Mesendoderm (in vitro differentiated cells): Measurements from ENCODE around the gene PIP5K1B.
A peak's percentile ranks its signal among the peaks of the same experiment; 100 is the strongest.

Experiments
- DNase-seq: peaks from one replicate; pipeline ENCODE4 v3.0.0; 2013
- H2AK5ac ChIP-seq: 2 replicates; pipeline ENCODE4 v1.6.1; 2013; ENCODE audit warnings: low read length, inconsistent platforms
- H2BK120ac ChIP-seq: 2 replicates; pipeline ENCODE4 v1.6.1; 2013; ENCODE audit warnings: low read depth, mild to moderate bottlenecking, low read length, moderate library complexity, mixed read lengths
- H2BK15ac ChIP-seq: replicated peaks from 2 replicates; pipeline ENCODE4 v1.6.1; 2013; ENCODE audit warnings: low read depth, mild to moderate bottlenecking, moderate library complexity
- H2BK5ac ChIP-seq: 2 replicates; pipeline ENCODE4 v1.6.1; 2013; ENCODE audit warnings: low read length, inconsistent platforms
- H3K18ac ChIP-seq: 2 replicates; pipeline ENCODE4 v1.6.1; 2013; ENCODE audit warnings: mild to moderate bottlenecking, low read length, mixed read lengths
- H3K23ac ChIP-seq: one replicate; pipeline ENCODE4 v1.6.1; 2013; ENCODE audit warnings: low read length
- H3K27ac ChIP-seq: 2 replicates; pipeline ENCODE4 v1.5.1; 2013; ENCODE audit warnings: low read depth, mild to moderate bottlenecking, inconsistent platforms, low read length, moderate library complexity
- H3K27me3 ChIP-seq: 2 replicates; pipeline ENCODE4 v1.6.1; 2013; ENCODE audit warnings: low read length, control low read depth, mild to moderate bottlenecking, inconsistent platforms; ENCODE audit not compliant: insufficient read depth, poor library complexity
- H3K36me3 ChIP-seq: 2 replicates; pipeline ENCODE4 v1.6.1; 2013; ENCODE audit warnings: low read length, inconsistent platforms; ENCODE audit not compliant: control insufficient read depth, insufficient read depth
- H3K4ac ChIP-seq: one replicate; pipeline ENCODE4 v1.6.1; 2013; ENCODE audit warnings: low read depth, mild to moderate bottlenecking, low read length, moderate library complexity
- H3K4me1 ChIP-seq: 2 replicates; pipeline ENCODE4 v1.6.1; 2013; ENCODE audit warnings: low read depth, low read length, inconsistent platforms; ENCODE audit not compliant: control insufficient read depth
- H3K4me2 ChIP-seq: 2 replicates; pipeline ENCODE4 v1.6.1; 2013; ENCODE audit warnings: low read length
- H3K4me3 ChIP-seq: 2 replicates; pipeline ENCODE4 v1.5.1; 2013; ENCODE audit warnings: mild to moderate bottlenecking, low read length
- H3K56ac ChIP-seq: one replicate; pipeline ENCODE4 v1.6.1; 2013; ENCODE audit warnings: low read length
- H3K79me1 ChIP-seq: 2 replicates; pipeline ENCODE4 v1.6.1; 2013; ENCODE audit warnings: low read length, inconsistent platforms
- H3K79me2 ChIP-seq: 2 replicates; pipeline ENCODE4 v1.6.1; 2013; ENCODE audit warnings: mild to moderate bottlenecking, low read length; ENCODE audit not compliant: control insufficient read depth, insufficient read depth
- H3K9ac ChIP-seq: 2 replicates; pipeline ENCODE4 v1.6.1; 2013; ENCODE audit warnings: low read length, inconsistent platforms
- H4K5ac ChIP-seq: one replicate; pipeline ENCODE4 v1.6.1; 2013; ENCODE audit warnings: low read length
- H4K8ac ChIP-seq: one replicate; pipeline ENCODE4 v1.6.1; 2013; ENCODE audit warnings: low read depth, mild to moderate bottlenecking, control low read depth, low read length, moderate library complexity
- WGBS: extraction: QIAGEN DNeasy Blood & Tissue Kit; methylation state at CpG from one replicate; pipeline ENCODE4 v1.1.7; 2013; ENCODE audit warnings: low lambda C conversion rate, missing lambda C conversion rate; ENCODE audit not compliant: insufficient coverage; ENCODE audit errors: extremely low coverage; 5-methylcytosine and 5-hydroxymethylcytosine counted together

The PIP5K1B gene

DNA sequence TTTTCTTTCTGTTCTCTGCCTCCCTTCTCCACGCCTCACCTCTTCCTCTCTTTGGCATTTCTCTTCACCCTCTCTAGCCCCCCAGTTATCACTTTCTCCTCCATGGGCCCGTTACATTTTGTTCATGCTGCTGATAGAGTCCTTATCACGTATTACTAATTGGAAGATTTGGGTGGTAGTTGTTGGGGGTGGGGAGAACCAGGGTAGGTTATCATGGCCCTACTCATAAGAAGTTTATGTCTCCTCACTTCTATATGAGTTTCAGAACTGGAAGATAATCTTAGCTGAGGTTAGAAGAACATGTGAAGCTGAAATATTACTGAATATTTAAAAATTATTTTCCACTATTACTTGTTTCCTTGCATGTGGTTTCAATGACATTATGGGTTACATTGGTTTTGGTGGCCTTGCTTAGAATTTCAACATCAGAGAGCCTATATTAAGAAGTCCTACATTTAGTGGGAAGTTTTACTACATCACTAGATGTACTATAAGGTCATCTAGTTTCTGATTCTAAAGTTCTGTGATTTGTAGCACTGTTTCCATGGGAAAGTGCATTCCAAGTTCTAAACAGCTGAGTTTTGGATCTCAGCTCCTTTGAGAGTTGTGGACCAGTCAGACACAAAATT lies 36.8 kb downstream of the PIP5K1B start:
- H3K36me3 ChIP-seq = no peaks in the 10 kb centered on the region
- H2BK120ac ChIP-seq = no peak overlapping the region
- H3K27me3 ChIP-seq = no peaks in the 10 kb centered on the region
- no CpG with 5 or more reads among the region's 3 CpGs for WGBS
- no peak overlapping the region for H3K9ac ChIP-seq
- H3K56ac ChIP-seq = no peak overlapping the region
- H3K79me1 ChIP-seq = no peaks in the 10 kb centered on the region
- H3K4me1 ChIP-seq = peaks cover 4% of the 10 kb centered on the region
- no peak overlapping the region for H4K8ac ChIP-seq
- H3K4me2 ChIP-seq = no peak overlapping the region
- H4K5ac ChIP-seq = no peak overlapping the region
- no peak overlapping the region for H3K4me3 ChIP-seq
- H2AK5ac ChIP-seq = no peak overlapping the region
- H2BK15ac ChIP-seq = no peak overlapping the region
- no peak overlapping the region for H3K4ac ChIP-seq
- H3K79me2 ChIP-seq = no peaks in the 10 kb centered on the region
- DNase-seq = no peak
- H3K23ac ChIP-seq = no peak overlapping the region
- no peak overlapping the region for H3K27ac ChIP-seq
- H2BK5ac ChIP-seq = no peak overlapping the region
- no peak overlapping the region for H3K18ac ChIP-seq

DNA sequence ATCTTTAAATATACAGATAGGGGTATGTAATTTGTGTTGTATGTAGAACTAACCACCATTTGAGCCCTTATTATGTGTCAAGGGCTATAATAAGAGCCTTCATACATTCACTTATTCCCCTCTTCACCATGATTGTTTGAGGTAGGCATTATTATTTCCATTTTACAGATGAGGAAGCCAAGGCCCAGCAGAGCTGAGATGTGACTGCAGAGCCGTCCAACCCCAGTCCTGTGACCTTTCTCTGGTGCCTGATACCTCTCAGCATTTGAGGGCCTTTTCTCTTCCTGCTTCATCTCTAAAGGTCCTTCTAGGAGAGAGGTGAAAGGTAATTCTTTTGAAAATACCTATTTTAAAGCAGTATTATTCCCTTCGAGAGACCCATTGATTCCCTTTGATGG lies 37.3 kb downstream of the PIP5K1B start:
- Histone ChIP-seq H3K4me3 (no peak overlapping the region), H2AK5ac (no peak overlapping the region), H3K4me2 (no peak overlapping the region), H3K18ac (no peak overlapping the region), H3K56ac (no peak overlapping the region), H2BK5ac (no peak overlapping the region), H3K79me2 (no peaks in the 10 kb centered on the region), H3K27me3 (no peaks in the 10 kb centered on the region), H2BK15ac (no peak overlapping the region), H3K9ac (no peak overlapping the region), H3K36me3 (no peaks in the 10 kb centered on the region), H2BK120ac (no peak overlapping the region), H3K79me1 (no peaks in the 10 kb centered on the region), H3K27ac (no peak overlapping the region), H4K8ac (no peak overlapping the region), H3K4ac (no peak overlapping the region), H3K4me1 (peaks cover 4% of the 10 kb centered on the region), H3K23ac (no peak overlapping the region), H4K5ac (no peak overlapping the region)
- WGBS = no CpG with 5 or more reads among the region's 2 CpGs
- no peak for DNase-seq

DNA sequence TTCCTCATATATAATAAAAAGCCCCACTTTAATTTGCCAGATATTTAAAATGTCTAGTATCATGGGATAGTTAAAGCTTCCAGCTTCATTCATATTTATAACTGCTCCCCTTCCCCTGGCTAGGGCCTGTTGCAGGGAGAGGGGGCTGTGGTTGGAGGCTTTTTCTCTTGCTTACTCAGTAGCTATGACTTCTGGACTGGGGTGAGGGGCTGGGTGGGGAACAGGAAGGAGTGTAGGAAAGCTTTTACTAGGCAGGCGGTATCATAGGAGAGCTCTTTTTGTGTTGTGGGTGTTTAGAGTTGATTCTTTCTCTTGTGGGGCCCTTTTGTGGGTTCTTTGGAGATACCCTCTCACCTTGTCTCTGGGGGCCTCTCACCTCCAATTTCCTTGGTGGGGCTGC lies 39.4 kb downstream of the PIP5K1B start:
- Histone ChIP-seq H3K4ac (no peak overlapping the region), H3K79me1 (no peaks in the 10 kb centered on the region), H3K4me3 (no peak overlapping the region), H3K18ac (no peak overlapping the region), H2BK120ac (no peak overlapping the region), H4K8ac (no peak overlapping the region), H3K56ac (no peak overlapping the region), H3K9ac (no peak overlapping the region), H3K4me1 (peaks cover 4% of the 10 kb centered on the region), H3K36me3 (no peaks in the 10 kb centered on the region), H3K23ac (no peak overlapping the region), H3K27ac (no peak overlapping the region), H2AK5ac (no peak overlapping the region), H3K79me2 (no peaks in the 10 kb centered on the region), H2BK15ac (no peak overlapping the region), H4K5ac (no peak overlapping the region), H2BK5ac (no peak overlapping the region), H3K27me3 (no peaks in the 10 kb centered on the region), H3K4me2 (no peak overlapping the region)
- no CpG with 5 or more reads among the region's 1 CpG for WGBS
- DNase-seq = no peak

DNA sequence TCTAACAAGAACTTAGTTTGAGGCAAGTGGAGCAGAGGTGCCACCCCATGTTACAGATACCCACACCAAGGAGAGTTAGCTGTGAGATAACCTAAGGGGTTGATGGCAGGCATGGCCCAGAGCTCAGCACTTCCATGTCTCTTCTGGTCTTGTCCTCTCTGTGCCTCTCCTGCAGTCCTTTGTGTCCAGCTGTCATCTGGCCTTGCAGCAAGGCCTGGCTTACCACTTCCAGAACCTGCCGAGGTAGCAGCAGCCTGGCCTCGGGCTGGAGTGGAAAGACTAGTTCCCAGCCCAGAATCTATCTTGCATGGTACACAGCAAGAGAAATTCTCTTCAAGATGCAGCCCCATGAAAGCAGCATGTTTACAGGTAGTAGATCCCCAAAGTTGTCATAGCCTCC lies 41.5 kb downstream of the PIP5K1B start:
- Histone ChIP-seq H3K4me3 (no peak overlapping the region), H2BK5ac (no peak overlapping the region), H3K23ac (no peak overlapping the region), H2BK15ac (no peak overlapping the region), H3K18ac (no peak overlapping the region), H3K36me3 (no peaks in the 10 kb centered on the region), H3K56ac (no peak overlapping the region), H3K4me1 (no peaks in the 10 kb centered on the region), H3K4me2 (no peak overlapping the region), H3K79me2 (no peaks in the 10 kb centered on the region), H4K8ac (no peak overlapping the region), H3K79me1 (no peaks in the 10 kb centered on the region), H3K9ac (no peak overlapping the region), H3K4ac (no peak overlapping the region), H2BK120ac (no peak overlapping the region), H4K5ac (no peak overlapping the region), H3K27ac (no peak overlapping the region), H2AK5ac (no peak overlapping the region), H3K27me3 (no peaks in the 10 kb centered on the region)
- WGBS = no CpG with 5 or more reads among the region's 2 CpGs
- DNase-seq = no peak

DNA sequence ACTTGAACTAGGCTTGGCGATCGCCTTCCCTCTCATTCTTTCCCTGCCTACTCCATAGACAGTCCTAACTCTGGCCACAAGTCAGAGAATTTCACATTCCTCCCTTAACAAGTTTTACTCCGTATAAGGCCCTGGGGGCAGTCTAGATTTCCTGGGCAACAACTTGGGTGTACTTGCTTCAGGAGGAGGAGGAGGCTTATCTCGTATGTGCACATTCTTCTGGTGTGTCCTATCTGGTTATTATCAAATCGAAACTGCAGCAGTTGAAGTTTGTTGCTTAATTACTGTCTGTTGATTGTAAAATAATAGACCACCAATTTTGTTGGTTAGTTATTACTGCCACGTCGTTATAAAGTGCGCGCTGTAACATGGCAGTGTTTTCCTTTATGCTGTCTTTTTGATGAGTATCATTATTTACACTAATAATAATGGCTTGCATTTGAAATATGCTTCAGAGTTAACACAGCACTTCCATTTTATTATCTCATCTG lies 42.0 kb downstream of the PIP5K1B start:
- peak; percentile 25 for DNase-seq
- no peak overlapping the region for H3K27ac ChIP-seq

DNA sequence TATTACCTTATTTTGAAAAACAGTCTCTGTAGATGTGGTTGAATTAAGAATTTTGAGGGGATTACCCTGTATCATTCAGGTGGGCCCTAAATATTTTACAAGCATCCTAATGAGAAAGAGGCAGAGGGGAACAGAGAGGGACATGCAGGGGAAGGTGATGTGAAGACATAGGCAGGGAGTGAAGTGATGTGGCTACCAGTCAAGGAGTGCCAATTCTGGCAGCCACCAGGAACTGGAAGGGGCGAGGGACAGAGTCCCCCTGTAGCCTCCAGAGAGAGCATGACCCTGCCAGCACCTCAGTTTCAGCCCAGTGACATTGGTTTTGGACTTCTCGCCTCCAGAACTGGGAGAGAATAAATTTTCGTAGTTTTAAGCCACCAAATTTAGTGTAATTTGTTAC lies 44.1 kb downstream of the PIP5K1B start:
- WGBS = no CpG with 5 or more reads among the region's 3 CpGs
- H3K27ac ChIP-seq = no peak overlapping the region

More for the DNA sequence above, 42.0 kb downstream of the PIP5K1B start:
- no peaks in the 10 kb centered on the region for H3K4me1 ChIP-seq
- H3K9ac ChIP-seq = no peak overlapping the region
- H3K79me2 ChIP-seq = no peaks in the 10 kb centered on the region
- no peak overlapping the region for H3K23ac ChIP-seq
- H2BK5ac ChIP-seq = no peak overlapping the region
- no peak overlapping the region for H2BK15ac ChIP-seq
- no peak overlapping the region for H3K4me2 ChIP-seq
- no peak overlapping the region for H3K4ac ChIP-seq
- H2BK120ac ChIP-seq = no peak overlapping the region
- no peak overlapping the region for H3K4me3 ChIP-seq
- H4K8ac ChIP-seq = no peak overlapping the region
- H4K5ac ChIP-seq = no peak overlapping the region
- no CpG with 5 or more reads among the region's 9 CpGs for WGBS
- no peaks in the 10 kb centered on the region for H3K27me3 ChIP-seq
- H3K79me1 ChIP-seq = no peaks in the 10 kb centered on the region
- H3K36me3 ChIP-seq = no peaks in the 10 kb centered on the region
- H2AK5ac ChIP-seq = no peak overlapping the region
- H3K56ac ChIP-seq = no peak overlapping the region
- no peak overlapping the region for H3K18ac ChIP-seq

More for the DNA sequence above, 44.1 kb downstream of the PIP5K1B start:
- H3K4ac ChIP-seq = no peak overlapping the region
- H3K56ac ChIP-seq = no peak overlapping the region
- no peak overlapping the region for H3K23ac ChIP-seq
- no peak overlapping the region for H3K4me2 ChIP-seq
- no peak overlapping the region for H3K18ac ChIP-seq
- H3K27me3 ChIP-seq = no peaks in the 10 kb centered on the region
- no peak for DNase-seq
- no peak overlapping the region for H2AK5ac ChIP-seq
- H3K9ac ChIP-seq = no peak overlapping the region
- H4K5ac ChIP-seq = no peak overlapping the region
- H2BK15ac ChIP-seq = no peak overlapping the region
- no peaks in the 10 kb centered on the region for H3K79me1 ChIP-seq
- H3K36me3 ChIP-seq = no peaks in the 10 kb centered on the region
- H3K4me1 ChIP-seq = no peaks in the 10 kb centered on the region
- H3K79me2 ChIP-seq = no peaks in the 10 kb centered on the region
- no peak overlapping the region for H4K8ac ChIP-seq
- no peak overlapping the region for H2BK120ac ChIP-seq
- no peak overlapping the region for H2BK5ac ChIP-seq
- H3K4me3 ChIP-seq = no peak overlapping the region
